NCI-H2171 (cell line): ENCODE measurements around the gene TRIM47.

Experiments
- DNase-seq: peaks from one replicate; lab custom pipeline; 2025; lab: John Stamatoyannopoulos, UW

TRIM47 gene

DNA sequence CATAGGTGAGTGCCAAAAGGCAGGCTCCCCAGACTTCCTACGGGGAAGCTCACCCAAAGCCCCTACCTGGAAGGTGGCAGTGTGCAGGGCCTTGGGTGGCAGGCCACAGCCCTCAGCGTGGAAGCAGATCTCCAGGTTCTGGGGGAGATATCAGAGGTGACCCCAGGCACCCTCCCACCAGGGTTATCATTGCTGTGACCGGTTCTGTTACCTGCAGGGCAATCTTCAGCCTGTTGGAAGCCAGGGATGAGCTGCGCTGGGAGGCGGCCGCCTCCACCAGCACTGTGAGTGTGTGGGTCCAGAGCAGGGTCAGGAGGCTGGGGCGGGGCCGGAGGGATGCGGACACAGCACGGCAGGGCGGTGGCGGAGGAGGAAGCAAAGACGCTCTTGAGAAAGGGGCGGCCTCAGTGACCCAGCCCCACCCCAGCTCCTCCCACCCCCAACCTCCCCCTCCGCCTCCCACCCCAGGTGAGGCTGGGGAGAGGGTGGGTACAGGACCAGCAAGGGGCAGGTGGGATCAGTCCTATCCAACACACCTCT is 47.3 kb downstream of the TRIM47 start:
- DNase-seq, result no peak

DNA sequence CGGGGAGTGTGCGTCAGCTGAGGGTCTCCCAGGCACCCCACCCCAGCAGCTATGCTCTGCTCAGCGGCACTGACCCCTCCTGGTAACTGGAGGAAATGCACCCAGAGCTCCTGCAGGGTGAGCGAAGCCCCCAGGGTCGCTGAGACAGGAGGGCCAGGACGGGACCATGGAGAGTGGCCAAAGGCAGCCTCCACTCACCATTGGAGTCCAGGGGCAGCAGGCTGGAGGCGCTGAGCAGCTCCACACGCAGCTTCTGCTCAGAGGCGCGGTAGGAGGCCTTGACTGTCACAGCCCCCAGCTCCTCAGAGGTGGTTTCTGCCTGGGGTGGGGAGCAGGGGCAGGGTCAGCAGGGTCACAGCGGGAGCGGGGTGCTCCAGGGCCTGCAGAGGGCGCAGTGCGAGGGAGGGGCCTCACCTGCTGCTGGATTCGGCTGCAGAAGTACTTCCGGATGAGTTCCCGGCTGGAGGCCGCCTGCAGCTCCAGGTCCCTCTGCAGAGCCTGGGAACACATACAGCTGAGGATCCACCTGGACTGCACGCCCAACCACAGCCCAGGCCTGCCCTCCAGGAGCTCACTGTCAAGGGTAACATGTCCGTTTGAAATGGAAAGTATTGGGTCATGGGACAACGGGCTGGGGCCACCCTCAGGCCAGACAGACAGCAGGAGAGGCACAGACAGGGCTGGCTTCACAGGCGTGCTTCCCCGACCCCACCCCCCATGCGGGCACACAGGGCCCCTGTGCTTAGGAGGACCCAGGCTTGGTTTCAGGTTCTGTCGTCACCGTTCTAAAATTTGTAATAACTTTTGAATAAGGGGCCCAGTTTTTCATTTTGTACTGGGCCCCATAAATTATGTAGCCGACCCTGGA is 48.0 kb downstream of the TRIM47 start:
- no peak for DNase-seq

DNA sequence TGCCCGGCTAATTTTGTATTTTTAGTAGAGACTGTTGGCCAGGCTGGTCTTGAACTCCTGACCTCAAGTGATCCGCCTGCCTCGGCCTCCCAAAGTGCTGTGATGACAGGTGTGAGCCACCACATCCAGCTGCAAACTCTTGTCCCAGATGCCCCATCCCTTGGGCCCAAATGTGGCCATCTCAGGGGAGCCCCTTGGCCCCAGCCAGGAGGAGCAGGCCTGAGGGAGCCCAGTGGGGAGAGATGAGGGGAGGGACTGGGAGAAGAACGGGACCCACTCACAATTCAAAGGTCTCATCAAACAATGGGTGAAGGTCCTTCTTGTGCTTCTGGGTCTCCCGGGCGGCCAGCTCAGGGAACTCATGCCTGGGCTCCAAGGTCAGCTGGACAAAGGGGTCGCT is 48.6 kb downstream of the TRIM47 start:
- no peak for DNase-seq

DNA sequence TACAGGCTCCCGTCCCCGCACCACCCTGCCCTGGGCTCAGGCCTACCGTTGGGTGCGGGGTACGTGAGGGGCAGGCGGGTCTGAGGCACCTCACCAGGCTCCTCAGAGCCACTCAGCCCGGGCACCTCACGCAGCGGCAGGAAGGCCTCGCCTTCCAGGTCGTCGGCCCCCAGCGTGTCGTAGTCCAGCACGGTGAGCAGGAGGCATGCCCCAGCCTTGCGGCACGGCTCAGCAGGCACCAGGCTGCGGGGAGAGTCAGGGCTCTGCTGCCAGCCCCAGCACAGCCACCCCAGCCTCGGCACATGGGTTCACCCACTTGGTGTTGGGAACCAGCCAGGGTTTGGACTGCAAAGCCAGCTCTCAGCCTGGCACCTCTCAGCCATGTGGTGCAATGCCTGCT is 49.6 kb downstream of the TRIM47 start:
- DNase-seq, result no peak

DNA sequence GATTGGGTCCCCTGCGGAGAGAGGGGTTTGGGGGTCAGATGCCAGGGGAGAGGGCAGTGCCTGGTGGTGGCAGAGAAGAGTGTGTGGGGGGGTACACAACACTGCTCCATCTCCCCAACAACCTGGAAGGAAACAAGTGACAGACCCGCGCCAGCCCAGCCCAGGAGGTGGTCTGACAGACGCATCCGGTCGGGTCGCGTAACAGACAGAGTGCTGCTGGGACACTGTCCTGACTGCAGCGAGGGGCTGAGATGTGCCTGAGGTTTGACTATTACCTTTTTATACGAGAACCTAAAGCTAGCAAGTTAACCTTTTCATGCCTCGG is 50.3 kb downstream of the TRIM47 start:
- DNase-seq, result no peak

DNA sequence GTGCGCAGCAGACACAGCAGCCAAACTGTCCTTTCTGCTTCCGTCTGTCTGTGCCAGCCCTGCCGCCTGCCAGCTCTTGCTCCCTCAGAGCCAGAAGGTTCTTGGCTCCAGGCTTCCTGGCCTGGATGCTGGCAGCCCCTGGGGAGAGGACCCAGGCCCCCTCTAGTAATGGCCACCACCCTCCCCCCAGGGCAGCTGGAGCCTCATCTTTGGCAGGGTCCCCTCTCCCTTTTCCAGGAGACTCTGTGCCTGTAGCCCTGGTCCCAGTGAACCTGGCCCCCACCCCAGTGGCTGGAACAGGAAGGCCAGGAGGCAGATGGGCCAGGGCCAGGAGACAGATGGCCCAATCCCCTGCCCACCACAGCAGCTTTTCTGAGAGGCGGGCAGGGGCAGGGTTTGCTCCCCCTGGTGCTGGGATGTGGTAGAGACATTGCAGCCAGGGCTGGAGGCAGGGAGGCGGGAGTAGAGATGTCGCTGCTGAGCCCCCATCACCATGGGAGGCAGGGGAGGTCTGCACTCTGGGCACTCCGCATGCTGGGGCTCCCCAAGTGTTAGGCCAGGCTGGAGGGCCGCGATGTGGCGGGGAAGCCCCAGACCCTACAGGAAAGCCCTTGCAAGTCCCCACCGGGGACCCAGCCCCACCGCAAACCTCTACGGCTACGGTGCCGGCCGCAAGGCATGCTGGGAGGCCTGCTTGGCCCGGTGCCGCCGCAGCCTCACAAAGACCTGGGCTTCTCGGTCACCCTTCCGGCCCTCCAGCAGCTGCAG is 50.9 kb downstream of the TRIM47 start:
- DNase-seq, result peak; percentile 73

DNA sequence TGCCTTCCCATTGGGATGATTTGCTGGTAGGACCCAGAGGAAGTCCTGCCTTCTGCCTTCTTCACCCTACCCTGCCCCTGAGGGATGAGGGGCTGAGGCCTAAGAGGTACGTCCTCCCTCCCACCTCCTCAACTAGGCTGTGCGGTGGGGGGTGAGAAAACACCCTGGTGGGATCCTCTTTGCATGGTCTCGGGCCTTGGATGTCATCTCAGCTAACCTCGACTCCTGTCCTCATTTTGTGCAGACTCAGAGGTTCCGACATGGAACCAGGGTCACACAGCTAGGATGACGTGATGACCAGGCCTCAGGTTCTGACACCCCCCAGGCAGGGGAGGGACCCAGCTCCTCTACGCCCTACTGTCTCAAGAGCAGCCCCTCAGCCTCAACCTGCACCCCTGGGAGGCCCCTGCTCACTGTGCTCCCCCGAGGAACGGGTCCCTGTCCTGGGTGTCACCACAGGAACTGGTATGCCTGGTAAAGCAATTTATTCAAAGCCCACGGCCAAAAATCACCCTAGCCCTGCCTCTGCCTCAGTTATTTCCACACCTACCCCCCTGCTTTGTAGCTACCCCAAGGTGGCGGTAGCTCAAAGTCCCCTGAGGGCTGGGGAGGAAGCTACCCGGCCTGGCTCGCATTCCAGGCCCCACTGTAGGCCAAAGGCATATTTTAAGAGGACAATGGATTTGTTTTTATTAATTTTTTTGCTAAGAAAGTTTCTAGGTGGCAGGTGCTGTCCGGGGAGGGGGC is 51.6 kb downstream of the TRIM47 start:
- DNase-seq, result no peak

DNA sequence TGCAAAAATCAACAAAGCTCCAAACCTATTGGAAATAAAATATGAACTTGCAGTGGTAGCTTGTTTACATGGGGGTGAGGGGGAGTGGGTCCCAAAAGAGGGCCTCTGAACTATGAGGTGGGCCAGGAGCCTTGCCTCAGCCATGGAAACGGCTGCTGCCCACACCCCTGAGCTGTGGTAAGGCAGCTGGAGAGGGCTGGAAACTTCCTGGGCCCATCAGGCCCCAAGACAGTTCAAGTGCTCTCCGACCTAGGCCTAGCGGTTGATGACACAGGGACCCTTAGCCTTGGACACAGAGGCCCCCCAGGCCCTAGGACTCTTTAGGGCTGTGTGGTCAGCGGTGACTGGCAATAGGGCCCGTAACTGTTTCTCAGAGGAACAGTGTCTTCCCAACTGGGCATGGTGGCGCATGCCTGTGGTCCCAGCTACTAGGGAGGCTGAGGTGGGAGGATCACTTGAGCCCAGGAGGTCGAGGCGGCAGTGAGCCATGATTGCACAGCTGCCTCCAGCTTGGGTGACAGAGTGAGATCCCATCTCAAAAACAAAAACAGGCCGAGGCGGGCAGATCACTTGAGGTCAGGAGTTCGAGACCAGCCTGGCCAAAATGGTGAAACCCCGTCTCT is 52.5 kb downstream of the TRIM47 start:
- no peak for DNase-seq

DNA sequence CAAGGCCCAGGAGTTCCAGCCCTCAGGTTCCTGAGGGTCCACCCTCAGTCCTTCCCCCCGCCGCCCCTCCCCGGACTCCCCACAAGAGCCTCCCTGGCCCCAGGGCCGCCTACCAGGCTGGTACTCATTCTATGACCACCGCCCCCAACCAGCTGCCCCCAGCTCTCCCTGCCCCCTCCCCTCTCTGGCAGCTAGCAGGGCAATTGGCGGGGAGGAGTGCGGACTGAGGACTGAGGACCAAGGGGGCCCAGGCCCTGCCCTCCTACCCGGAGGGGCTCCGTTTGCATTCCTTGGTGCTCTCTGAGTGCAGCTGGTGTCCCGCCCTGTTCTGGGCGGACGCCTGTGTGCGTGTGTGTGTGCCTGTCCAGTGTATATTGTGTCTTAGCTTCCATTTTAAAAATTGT is 53.2 kb downstream of the TRIM47 start:
- DNase-seq, result no peak

DNA sequence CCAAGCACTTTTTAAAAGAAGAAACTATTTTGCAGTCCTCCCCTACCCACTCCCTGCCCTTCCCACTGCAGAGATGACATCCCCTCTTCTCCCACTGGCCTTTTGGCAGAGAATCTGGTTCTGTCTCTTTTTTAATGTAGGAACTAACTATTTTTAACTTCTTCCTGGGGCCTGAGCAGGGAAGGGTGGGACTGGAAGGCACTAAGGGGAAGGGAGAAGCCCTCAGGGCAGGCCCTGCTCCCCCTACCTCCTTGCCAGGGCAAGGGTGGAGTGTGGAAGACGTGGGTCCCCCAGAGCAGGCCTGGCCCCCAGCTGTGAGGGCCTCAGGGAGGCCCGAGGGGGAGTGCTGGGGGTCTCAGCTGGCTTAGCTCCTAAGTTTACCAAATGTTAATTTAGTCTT is 53.7 kb downstream of the TRIM47 start:
- DNase-seq, result no peak
